ENCODE data around the gene IQGAP1. TPM values are rescaled to one million over a fixed set of nuclear protein-coding genes. Genes with fewer than 3 reads are reported as not detected.

The IQGAP1 gene
- polyA plus RNA-seq, 6 donors from 2014 or later, result 96.5 to 182 (median 158) TPM

DNA sequence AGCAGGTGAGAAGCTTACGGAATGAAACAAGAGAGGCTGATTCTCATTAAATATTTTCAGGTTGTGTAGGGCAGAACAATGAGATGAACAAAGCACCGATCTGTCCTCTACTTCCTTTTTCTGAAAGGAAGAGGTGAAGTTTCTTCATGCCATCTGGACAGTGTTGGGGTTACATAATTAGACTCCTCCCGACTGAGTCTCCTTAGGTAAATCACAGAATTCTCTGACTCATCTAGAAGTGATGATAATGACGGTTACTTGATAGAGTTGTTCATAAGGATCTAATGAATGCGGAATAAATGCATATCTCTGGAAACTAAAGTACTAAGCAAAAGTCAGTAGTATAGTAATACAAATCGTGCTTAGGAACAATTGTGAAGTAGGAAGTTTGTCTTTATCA lies 162.9 kb downstream of the IQGAP1 start:
- peak; percentile 88 to 92 for ATAC-seq (ENCODE audit: low read depth in 2 of 2)
- no peaks in the 10 kb centered on the region for H3K27me3 Mint-ChIP-seq
- H3K27ac Mint-ChIP-seq, result peak overlapping the region in 5 of 6 donors; percentile 22 to 94 (median 85)
- H3K4me3 Mint-ChIP-seq, result peak overlapping the region; percentile 14 to 88 (median 76)
- no peaks in the 10 kb centered on the region for H3K9me3 Mint-ChIP-seq
- H3K4me1 Mint-ChIP-seq, result peaks cover 49 to 68% (median 64%) of the 10 kb centered on the region in 3 donors
- peak; percentile 59 for DNase-seq
- no peaks in the 10 kb centered on the region for H3K36me3 Mint-ChIP-seq

Other genes with a start within 250 kb of the IQGAP1 start
- gene SEMA4B, start 186.9 kb upstream of the IQGAP1 start, polyA plus RNA-seq (ENCODE audit: low read depth in 6 of 6), result 100 to 1,000 TPM in 4 of 6 donors, 10 to 100 TPM in 2; 96.8 to 172 (median 103) TPM
- gene CIB1, start 154.3 kb upstream of the IQGAP1 start, polyA plus RNA-seq (ENCODE audit: low read depth in 6 of 6), result 100 to 1,000 TPM; 204 to 259 (median 235) TPM
- 1 to 10 TPM in 4 of 6 donors, under 1 TPM in 2; 0.70 to 2.1 (median 1.3) TPM for gene GDPGP1, start 154.0 kb upstream of the IQGAP1 start, polyA plus RNA-seq (ENCODE audit: low read depth in 6 of 6)
- 1 to 10 TPM in 1 of 6 donors, under 1 TPM in 3, not detected in 2; 0.11 to 1.4 (median 0.34) TPM for gene TTLL13, start 138.7 kb upstream of the IQGAP1 start, polyA plus RNA-seq (ENCODE audit: low read depth in 6 of 6)
- 10 to 100 TPM; 33.6 to 80.2 (median 54.1) TPM for gene NGRN, start 122.6 kb upstream of the IQGAP1 start, polyA plus RNA-seq (ENCODE audit: low read depth in 6 of 6)
- under 1 TPM in 3 of 6 donors, not detected in 3; 0.38 to 0.83 (median 0.40) TPM for gene ZNF774, start 36.0 kb upstream of the IQGAP1 start, polyA plus RNA-seq (ENCODE audit: low read depth in 6 of 6)
- 10 to 100 TPM; 14.2 to 47.8 (median 26.9) TPM for gene CRTC3, start 141.7 kb downstream of the IQGAP1 start, polyA plus RNA-seq (ENCODE audit: low read depth in 6 of 6)